Stimulated activated CD4-positive, alpha-beta T cell treated with anti-CD3 and anti-CD28 coated beads, Interleukin-4, amount 100 ng/mL, for 24 hours (primary cell): ENCODE results near the gene PHLPP1.
"Not testable (repeated sequence)": the region's sequence is repeated elsewhere in the genome, so short reads cannot be mapped to it uniquely, and the experiment has no call there.

Experiments
- DNase-seq: peaks from one replicate; pipeline ENCODE4 v3.0.0-alpha.2; 2020

Gene PHLPP1

GRCh38 chr18:62776024-62776570, 60.8 kb downstream of the PHLPP1 start:
- DNase-seq = no peak

- no peak for DNase-seq
These were observed 62.5 kb downstream of the PHLPP1 start for GRCh38 chr18:62777814-62778213.

GRCh38 chr18:62778976-62779869, 63.9 kb downstream of the PHLPP1 start:
- DNase-seq = no peak

- DNase-seq = no peak
These were observed 65.9 kb downstream of the PHLPP1 start for GRCh38 chr18:62781262-62781661.

- no peak for DNase-seq
These were observed 66.6 kb downstream of the PHLPP1 start for GRCh38 chr18:62781893-62782292.

- DNase-seq = no peak
These were observed 69.1 kb downstream of the PHLPP1 start for GRCh38 chr18:62784338-62784965.

- no peak for DNase-seq
These were observed 69.6 kb downstream of the PHLPP1 start for GRCh38 chr18:62784966-62785413.

- DNase-seq = no peak
These were observed 71.3 kb downstream of the PHLPP1 start for GRCh38 chr18:62786689-62787088.

GRCh38 chr18:62788111-62788510, 72.8 kb downstream of the PHLPP1 start:
- DNase-seq = no peak

GRCh38 chr18:62788876-62789275, 73.5 kb downstream of the PHLPP1 start:
- DNase-seq = no peak

- no peak for DNase-seq
These were observed 75.8 kb downstream of the PHLPP1 start for GRCh38 chr18:62790871-62791772.

- DNase-seq = no peak
These were observed 76.7 kb downstream of the PHLPP1 start for GRCh38 chr18:62792016-62792415.

GRCh38 chr18:62795813-62796212, 80.5 kb downstream of the PHLPP1 start:
- no peak for DNase-seq

- no peak for DNase-seq
These were observed 80.9 kb downstream of the PHLPP1 start for GRCh38 chr18:62796216-62796621.

- no peak for DNase-seq
These were observed 82.0 kb downstream of the PHLPP1 start for GRCh38 chr18:62797329-62797728.

GRCh38 chr18:62799977-62800376, 84.6 kb downstream of the PHLPP1 start:
- no peak for DNase-seq

GRCh38 chr18:62802523-62802922, 87.2 kb downstream of the PHLPP1 start:
- no peak for DNase-seq

- no peak for DNase-seq
These were observed 92.1 kb downstream of the PHLPP1 start for GRCh38 chr18:62807396-62807795.

- DNase-seq = no peak
These were observed 92.8 kb downstream of the PHLPP1 start for GRCh38 chr18:62808123-62808522.

GRCh38 chr18:62809445-62809844, 94.1 kb downstream of the PHLPP1 start:
- not testable (repeated sequence) for DNase-seq

GRCh38 chr18:62809900-62810299, 94.6 kb downstream of the PHLPP1 start:
- DNase-seq = no peak

GRCh38 chr18:62810682-62811081, 95.3 kb downstream of the PHLPP1 start:
- no peak for DNase-seq

GRCh38 chr18:62811674-62812073, 96.3 kb downstream of the PHLPP1 start:
- no peak for DNase-seq
